ENCODE results near the gene MAP7D3.

Gene MAP7D3

DNA sequence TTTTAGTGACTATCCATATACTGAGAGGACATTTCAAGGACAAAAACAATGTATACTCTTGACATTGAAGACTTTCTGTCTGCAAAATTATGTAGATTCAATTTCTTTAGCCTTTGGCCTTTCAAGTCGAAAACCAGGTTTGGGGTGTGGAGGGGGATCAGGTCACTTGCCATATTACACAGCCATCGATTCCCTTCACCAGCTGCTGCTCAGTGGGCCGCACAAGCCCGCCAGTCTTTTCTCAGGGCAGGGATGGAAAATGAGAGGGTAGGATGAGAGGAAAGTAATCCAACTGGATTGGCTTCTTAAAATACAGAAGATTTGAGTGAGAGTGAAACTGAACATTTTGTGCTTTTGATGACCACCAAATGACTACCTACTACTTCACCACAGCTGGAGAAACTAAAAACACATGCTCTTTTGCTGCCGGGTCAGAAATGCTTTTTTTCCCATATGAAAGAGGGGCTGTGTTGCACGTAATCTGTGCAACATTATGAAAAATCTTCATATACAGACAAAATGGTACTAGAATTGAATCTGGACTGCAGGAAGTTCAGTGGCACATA, 52.4 kb downstream of the MAP7D3 start:
- TF ChIP-seq, protein P1, sequence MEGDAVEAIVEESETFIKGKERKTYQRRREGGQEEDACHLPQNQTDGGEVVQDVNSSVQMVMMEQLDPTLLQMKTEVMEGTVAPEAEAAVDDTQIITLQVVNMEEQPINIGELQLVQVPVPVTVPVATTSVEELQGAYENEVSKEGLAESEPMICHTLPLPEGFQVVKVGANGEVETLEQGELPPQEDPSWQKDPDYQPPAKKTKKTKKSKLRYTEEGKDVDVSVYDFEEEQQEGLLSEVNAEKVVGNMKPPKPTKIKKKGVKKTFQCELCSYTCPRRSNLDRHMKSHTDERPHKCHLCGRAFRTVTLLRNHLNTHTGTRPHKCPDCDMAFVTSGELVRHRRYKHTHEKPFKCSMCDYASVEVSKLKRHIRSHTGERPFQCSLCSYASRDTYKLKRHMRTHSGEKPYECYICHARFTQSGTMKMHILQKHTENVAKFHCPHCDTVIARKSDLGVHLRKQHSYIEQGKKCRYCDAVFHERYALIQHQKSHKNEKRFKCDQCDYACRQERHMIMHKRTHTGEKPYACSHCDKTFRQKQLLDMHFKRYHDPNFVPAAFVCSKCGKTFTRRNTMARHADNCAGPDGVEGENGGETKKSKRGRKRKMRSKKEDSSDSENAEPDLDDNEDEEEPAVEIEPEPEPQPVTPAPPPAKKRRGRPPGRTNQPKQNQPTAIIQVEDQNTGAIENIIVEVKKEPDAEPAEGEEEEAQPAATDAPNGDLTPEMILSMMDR (IDR thresholded peaks at IDR 0.05; ENCODE audit: borderline replicate concordance, control extremely low read depth, extremely low read depth, insufficient read depth, missing control alignments) = no peak
- DNase-seq (ENCODE audit: low spot score) = no peak
- in situ Hi-C loops (cut with MboI; ENCODE audit: low sequenced_read_pairs, unreplicated experiment) = no loop called here

DNA sequence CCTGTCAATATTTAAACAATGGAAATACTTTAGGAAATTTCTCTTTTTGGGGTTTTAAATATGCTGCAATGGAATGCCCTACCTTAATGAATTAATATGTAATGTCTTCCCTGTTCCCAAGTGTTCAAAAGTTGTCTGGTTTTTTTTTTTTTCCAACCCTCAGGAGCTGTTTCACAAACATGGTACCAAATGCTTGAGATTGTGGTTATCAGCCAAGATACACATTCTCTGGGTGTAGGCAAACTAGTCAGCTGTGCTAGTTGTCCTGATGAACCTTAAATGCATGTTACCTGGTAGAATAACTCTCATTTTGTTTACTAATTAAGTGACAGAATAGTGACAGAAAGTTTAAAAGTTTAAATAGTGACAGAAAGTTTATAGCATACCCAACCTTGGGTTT, 53.2 kb downstream of the MAP7D3 start:
- no peak for DNase-seq (ENCODE audit: low spot score)
- in situ Hi-C loops (cut with MboI; ENCODE audit: low sequenced_read_pairs, unreplicated experiment) = no loop called here

DNA sequence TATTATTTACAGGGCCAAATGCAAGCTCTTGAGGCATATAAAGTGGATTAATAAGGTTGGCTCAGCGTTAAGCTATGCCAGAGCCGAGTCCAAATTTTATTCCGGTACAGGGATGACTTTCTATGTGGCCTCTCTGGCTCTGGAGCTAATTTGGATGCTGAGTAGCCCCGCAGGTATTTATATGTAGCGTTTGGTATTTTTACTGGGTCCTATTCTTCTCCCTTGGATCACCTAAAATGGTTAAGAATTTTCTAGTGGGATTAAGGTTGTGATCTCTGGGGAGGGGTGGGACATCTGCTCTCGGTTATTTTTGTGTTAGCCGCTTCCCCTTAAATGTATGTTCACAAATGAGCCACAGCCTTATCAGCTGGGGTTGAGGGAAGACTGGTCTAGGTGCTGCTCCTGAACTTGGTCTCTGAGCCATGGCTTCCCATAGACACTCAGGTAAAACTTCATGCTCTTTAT, 54.5 kb downstream of the MAP7D3 start:
- in situ Hi-C loops (cut with MboI; ENCODE audit: low sequenced_read_pairs, unreplicated experiment) = no loop called here
- DNase-seq (ENCODE audit: low spot score) = no peak
- TF ChIP-seq, protein P1 (IDR thresholded peaks at IDR 0.05; ENCODE audit: borderline replicate concordance, control extremely low read depth, extremely low read depth, insufficient read depth, missing control alignments) = no peak

More for the DNA sequence above, 53.2 kb downstream of the MAP7D3 start:
- TF ChIP-seq, protein P1 (IDR thresholded peaks at IDR 0.05; ENCODE audit: borderline replicate concordance, control extremely low read depth, extremely low read depth, insufficient read depth, missing control alignments) = no peak

DNA sequence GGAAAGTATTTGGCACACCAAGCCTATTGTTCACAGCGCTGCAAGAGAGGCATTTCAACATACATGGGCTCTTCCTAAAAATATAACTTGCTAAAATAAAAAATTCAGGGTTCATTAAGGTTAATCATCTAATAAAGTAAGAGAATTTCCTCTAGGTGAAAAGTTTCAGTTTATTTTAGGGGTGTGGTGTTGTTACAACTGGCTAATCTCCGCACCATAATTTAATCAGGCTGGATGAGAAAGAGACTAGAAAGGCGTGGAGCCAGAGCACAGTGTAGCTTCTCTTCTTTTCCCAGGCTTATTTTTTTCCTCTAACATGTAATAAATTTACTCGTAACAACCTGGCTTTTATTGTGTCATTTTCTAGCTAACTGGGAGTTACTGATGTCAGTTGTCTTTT, 56.0 kb downstream of the MAP7D3 start:
- in situ Hi-C loops (cut with MboI; ENCODE audit: low sequenced_read_pairs, unreplicated experiment) = no loop called here
- TF ChIP-seq, protein P1 (IDR thresholded peaks at IDR 0.05; ENCODE audit: borderline replicate concordance, control extremely low read depth, extremely low read depth, insufficient read depth, missing control alignments) = no peak

DNA sequence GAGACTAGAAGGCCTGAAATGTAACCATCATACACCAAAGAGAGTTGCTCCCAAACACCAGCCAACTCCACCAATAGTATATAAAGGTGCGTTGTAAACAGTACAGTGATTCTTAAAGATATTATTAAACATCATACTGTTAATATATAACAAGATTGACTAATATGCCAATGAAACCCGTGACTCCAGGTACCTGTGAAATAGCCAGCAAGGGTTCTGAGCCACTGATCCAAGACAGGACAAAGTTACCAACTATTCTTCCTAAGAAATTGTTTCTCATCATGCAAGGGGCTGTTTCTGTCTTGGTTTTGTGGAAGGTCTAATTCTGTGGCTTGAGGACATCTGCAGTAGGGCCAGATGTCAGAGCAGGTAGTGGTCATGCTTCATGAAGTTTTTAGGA, 56.7 kb downstream of the MAP7D3 start:
- DNase-seq (ENCODE audit: low spot score) = no peak
- in situ Hi-C loops (cut with MboI; ENCODE audit: low sequenced_read_pairs, unreplicated experiment) = no loop called here
- TF ChIP-seq, protein P1 (IDR thresholded peaks at IDR 0.05; ENCODE audit: borderline replicate concordance, control extremely low read depth, extremely low read depth, insufficient read depth, missing control alignments) = no peak

More for the DNA sequence above, 56.0 kb downstream of the MAP7D3 start:
- DNase-seq (ENCODE audit: low spot score) = no peak

DNA sequence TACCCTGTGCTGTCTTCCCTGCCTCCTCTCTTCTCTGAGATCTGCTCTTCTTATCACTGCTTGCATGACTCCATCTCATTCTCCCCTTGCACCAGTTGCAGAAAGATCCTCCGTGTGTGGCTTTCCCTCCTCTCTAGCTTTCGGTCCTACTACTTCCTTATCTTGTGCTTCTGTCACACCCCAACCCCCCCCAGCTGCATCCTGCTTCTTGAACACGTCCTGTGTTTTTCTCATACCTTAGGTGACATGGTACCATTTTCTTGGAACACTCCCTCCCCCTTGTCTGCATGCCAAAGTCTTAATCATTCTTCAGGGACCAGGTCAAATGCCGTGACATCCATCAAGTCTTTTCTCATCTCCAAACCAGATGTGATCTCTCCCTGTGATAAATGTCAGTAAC, 57.4 kb downstream of the MAP7D3 start:
- in situ Hi-C loops (cut with MboI; ENCODE audit: low sequenced_read_pairs, unreplicated experiment) = no loop called here
- TF ChIP-seq, protein P1 (IDR thresholded peaks at IDR 0.05; ENCODE audit: borderline replicate concordance, control extremely low read depth, extremely low read depth, insufficient read depth, missing control alignments) = no peak
- DNase-seq (ENCODE audit: low spot score) = no peak
